NK-92 treated with Interleukin-12 subunit alpha and Interleukin-12 subunit beta, amount 100 ng/mL, for 24 hours (cell line): ENCODE results near the gene DEAF1.
A peak's percentile ranks its signal among the peaks of the same experiment; 100 is the strongest.
"Not testable (repeated sequence)": the region's sequence is repeated elsewhere in the genome, so short reads cannot be mapped to it uniquely, and the experiment has no call there.

ENCODE experiments used
- DNase-seq: peaks from one replicate; lab custom pipeline; 2025; lab: John Stamatoyannopoulos, UW

The DEAF1 gene

GRCh38 chr11:699116-699508 is 4.1 kb upstream of the DEAF1 start:
- no peak for DNase-seq

GRCh38 chr11:698493-699115 is 3.6 kb upstream of the DEAF1 start:
- no peak for DNase-seq

- no peak for DNase-seq
Observed at GRCh38 chr11:697811-698311, 2.8 kb upstream of the DEAF1 start.

GRCh38 chr11:696955-697491 is 2.0 kb upstream of the DEAF1 start:
- DNase-seq = no peak

GRCh38 chr11:695538-696248 is 671 bp upstream of the DEAF1 start, which contains the start of gene TMEM80:
TMEM80 (plus strand) TSS chr11:695816; CDS start chr11:695828, 12 bp downstream.
- DNase-seq = peak; percentile 99

- DNase-seq = no peak
Observed at GRCh38 chr11:695288-695537, 191 bp upstream of the DEAF1 start.

- DNase-seq = no peak
Observed at GRCh38 chr11:693887-694562, 997 bp downstream of the DEAF1 start.

- no peak for DNase-seq
Observed at GRCh38 chr11:693415-693831, 1.6 kb downstream of the DEAF1 start.

GRCh38 chr11:692824-693414 is 2.1 kb downstream of the DEAF1 start:
- DNase-seq = no peak

- DNase-seq = no peak
Observed at GRCh38 chr11:691710-692590, 3.1 kb downstream of the DEAF1 start.

GRCh38 chr11:690738-691633 is 4.0 kb downstream of the DEAF1 start:
- DNase-seq = no peak

GRCh38 chr11:690244-690643 is 4.8 kb downstream of the DEAF1 start:
- not testable (repeated sequence) for DNase-seq

GRCh38 chr11:689625-690024 is 5.4 kb downstream of the DEAF1 start:
- DNase-seq = no peak

- no peak for DNase-seq
Observed at GRCh38 chr11:688681-689080, 6.3 kb downstream of the DEAF1 start.

GRCh38 chr11:687751-688150 is 7.3 kb downstream of the DEAF1 start:
- no peak for DNase-seq

GRCh38 chr11:686451-687243 is 8.4 kb downstream of the DEAF1 start:
- no peak for DNase-seq

GRCh38 chr11:680970-681369 is 14.1 kb downstream of the DEAF1 start:
- DNase-seq = no peak

- DNase-seq = no peak
Observed at GRCh38 chr11:680476-680875, 14.5 kb downstream of the DEAF1 start.

GRCh38 chr11:679271-680207 is 15.5 kb downstream of the DEAF1 start:
- no peak for DNase-seq
